ENCODE results near the gene KRTAP5-7.
"Not testable (repeated sequence)": the region's sequence is repeated elsewhere in the genome, so short reads cannot be mapped to it uniquely, and the experiment has no call there.

KRTAP5-7 gene

DNA sequence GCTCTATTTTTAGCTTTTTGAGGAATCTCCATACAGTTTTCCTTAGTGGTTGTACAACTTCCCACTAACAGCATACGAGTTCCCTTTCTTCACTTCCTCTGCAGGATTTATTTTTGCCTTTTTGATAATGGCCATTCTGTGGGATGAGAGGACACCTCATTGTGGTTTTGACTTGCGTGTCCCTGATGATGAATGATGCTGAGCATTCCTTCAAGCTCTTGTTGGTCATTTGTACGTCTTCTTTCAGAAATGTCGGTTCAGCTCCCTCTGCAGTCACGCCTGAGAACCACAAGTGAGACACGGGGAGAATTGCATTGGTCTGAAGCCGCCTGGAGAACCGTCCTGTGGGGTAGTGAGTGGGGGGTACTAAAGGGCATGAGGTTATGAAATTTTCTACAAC, 36.3 kb downstream of the KRTAP5-7 start:
- Histone ChIP-seq H3K4me1 (ENCODE audit: insufficient read depth, poor library complexity, severe bottlenecking) (no peaks in the 10 kb centered on the region), H3K27ac (ENCODE audit: poor library complexity, severe bottlenecking) (no peak overlapping the region), H3K9me3 (ENCODE audit: severe bottlenecking) (no peaks in the 10 kb centered on the region), H3K36me3 (ENCODE audit: low read depth) (no peaks in the 10 kb centered on the region), H3K27me3 (ENCODE audit: insufficient read depth, poor library complexity, severe bottlenecking) (no peaks in the 10 kb centered on the region), H3K4me3 (ENCODE audit: severe bottlenecking) (no peak overlapping the region)
- DNase-seq (ENCODE audit: low spot score) (no peak), ATAC-seq (ENCODE audit: low read depth) (no peak)
- TF ChIP-seq CTCF (IDR thresholded peaks at IDR 0.05; ENCODE audit: poor library complexity, severe bottlenecking): no peak

DNA sequence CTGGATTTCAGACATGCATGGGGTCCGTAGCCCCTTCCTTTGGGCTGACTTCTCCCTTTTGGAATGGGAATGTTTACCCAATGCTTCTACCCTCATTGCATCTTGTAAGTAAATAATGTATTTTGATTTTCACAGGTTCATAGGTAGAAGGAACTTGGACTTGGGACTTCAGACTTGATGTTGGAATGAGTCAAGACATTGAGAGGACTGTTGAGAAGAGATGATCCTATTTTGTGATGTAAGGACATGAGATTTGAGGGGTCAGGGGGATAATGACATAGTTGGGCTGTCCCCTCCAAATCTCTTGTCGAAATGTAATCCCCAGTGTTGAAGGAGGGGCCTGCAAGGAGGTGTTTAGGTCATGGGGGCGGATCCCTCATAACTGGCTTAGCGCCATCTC, 37.4 kb downstream of the KRTAP5-7 start:
- no peak overlapping the region for H3K4me3 ChIP-seq (ENCODE audit: severe bottlenecking)
- DNase-seq (ENCODE audit: low spot score) (no peak), ATAC-seq (ENCODE audit: low read depth) (no peak)
- no peaks in the 10 kb centered on the region for H3K36me3 ChIP-seq (ENCODE audit: low read depth)
- no peak overlapping the region for H3K27ac ChIP-seq (ENCODE audit: poor library complexity, severe bottlenecking)
- TF ChIP-seq CTCF (IDR thresholded peaks at IDR 0.05; ENCODE audit: poor library complexity, severe bottlenecking): no peak
- H3K4me1 ChIP-seq (ENCODE audit: insufficient read depth, poor library complexity, severe bottlenecking): no peaks in the 10 kb centered on the region
- no peaks in the 10 kb centered on the region for H3K9me3 ChIP-seq (ENCODE audit: severe bottlenecking)
- H3K27me3 ChIP-seq (ENCODE audit: insufficient read depth, poor library complexity, severe bottlenecking): no peaks in the 10 kb centered on the region

DNA sequence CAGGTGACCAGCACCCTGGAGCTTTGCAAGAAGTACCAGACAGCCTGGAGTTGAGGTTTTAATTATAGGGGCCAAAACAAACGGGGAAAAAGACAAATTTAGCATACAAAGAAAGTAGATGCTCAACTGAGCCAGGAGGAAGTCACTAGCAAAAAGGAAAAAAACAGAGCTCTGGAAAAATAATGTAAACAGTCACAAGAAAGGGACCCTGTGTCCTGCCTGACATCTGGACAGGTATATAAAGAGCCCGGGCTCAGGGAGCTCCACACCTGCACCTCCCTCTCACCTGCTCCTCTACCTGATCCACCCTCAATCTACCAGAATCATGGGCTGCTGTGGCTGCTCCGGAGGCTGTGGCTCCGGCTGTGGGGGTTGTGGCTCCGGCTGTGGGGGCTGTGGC, 38.2 kb downstream of the KRTAP5-7 start, which contains the start of gene KRTAP5-10:
Gene KRTAP5-10 (plus strand): TSS at position 301 of the 400 bp plus-strand sequence. CDS start 25 bp downstream, at position 326.
- TF ChIP-seq CTCF (IDR thresholded peaks at IDR 0.05; ENCODE audit: poor library complexity, severe bottlenecking): no peak
- no peak within 1 kb of the TSS for H3K27ac ChIP-seq (ENCODE audit: poor library complexity, severe bottlenecking)

GRCh38 chr11:71566081-71566620, 39.1 kb downstream of the KRTAP5-7 start:
- Histone ChIP-seq H3K4me1 (ENCODE audit: insufficient read depth, poor library complexity, severe bottlenecking) (no peaks in the 10 kb centered on the region), H3K27ac (ENCODE audit: poor library complexity, severe bottlenecking) (no peak overlapping the region), H3K27me3 (ENCODE audit: insufficient read depth, poor library complexity, severe bottlenecking) (no peaks in the 10 kb centered on the region), H3K36me3 (ENCODE audit: low read depth) (no peaks in the 10 kb centered on the region), H3K9me3 (ENCODE audit: severe bottlenecking) (no peaks in the 10 kb centered on the region), H3K4me3 (ENCODE audit: severe bottlenecking) (no peak overlapping the region)
- TF ChIP-seq CTCF (IDR thresholded peaks at IDR 0.05; ENCODE audit: poor library complexity, severe bottlenecking): no peak
- ATAC-seq (ENCODE audit: low read depth): no peak
- DNase-seq (ENCODE audit: low spot score): no peak

More for the DNA sequence above, 38.2 kb downstream of the KRTAP5-7 start, which contains the start of gene KRTAP5-10:
- ATAC-seq (ENCODE audit: low read depth): no peak
- Histone ChIP-seq H3K9me3 (ENCODE audit: severe bottlenecking) (no peaks in the 10 kb centered on the region), H3K4me1 (ENCODE audit: insufficient read depth, poor library complexity, severe bottlenecking) (no peaks in the 10 kb centered on the region), H3K36me3 (ENCODE audit: low read depth) (no peaks in the 10 kb centered on the region), H3K4me3 (ENCODE audit: severe bottlenecking) (no peak within 1 kb of the TSS), H3K27me3 (ENCODE audit: insufficient read depth, poor library complexity, severe bottlenecking) (no peaks in the 10 kb centered on the region)
- no peak for DNase-seq (ENCODE audit: low spot score)

DNA sequence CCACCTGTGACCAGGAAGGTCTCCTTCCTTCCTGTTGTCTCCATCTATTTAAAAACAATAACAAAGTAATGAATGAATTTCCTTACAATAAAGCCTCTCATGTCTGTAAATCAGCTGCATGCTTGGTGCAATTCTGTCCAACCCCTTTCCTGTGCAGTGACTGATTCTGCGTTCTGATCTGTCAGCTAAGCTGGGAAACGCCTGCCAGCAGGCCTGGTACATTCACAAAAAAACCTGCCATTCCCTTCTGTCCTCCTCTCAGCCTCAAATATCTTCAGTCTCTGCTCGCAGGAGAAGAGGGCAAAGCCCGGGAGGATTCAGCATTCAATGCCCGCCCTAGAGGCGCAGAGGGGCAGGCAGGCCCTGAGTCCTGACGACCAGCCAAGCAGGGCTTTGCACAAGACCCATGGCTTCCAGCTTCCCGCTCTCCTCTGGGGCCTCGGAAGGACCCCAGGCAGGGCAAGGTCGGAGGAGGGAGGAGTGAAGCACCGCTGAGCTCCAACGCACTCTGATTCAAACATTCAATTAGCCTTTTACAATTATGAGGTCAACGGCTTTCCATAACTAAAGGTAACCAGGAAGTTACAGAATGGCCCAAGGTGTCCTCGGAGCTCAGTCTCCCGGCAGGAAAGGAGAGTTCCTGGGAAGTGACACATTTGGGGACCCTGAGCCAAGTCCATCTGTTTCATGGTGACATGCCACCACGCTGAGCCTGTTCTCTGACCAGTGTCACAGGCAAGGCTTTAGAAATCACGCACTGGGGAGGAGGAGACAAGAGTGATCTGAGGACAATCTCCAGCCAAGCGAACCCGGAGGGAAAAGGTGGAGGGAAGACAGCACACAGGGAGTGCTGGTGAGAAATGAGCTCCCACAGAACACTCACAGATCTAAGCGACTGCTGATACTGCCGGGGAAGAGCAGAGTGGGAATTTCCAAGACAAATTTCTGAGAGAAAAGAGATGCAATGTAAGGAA, 39.8 kb downstream of the KRTAP5-7 start:
- not testable (repeated sequence) for DNase-seq (ENCODE audit: low spot score); H3K4me1 ChIP-seq (ENCODE audit: insufficient read depth, poor library complexity, severe bottlenecking); H3K27me3 ChIP-seq (ENCODE audit: insufficient read depth, poor library complexity, severe bottlenecking); H3K36me3 ChIP-seq (ENCODE audit: low read depth); H3K9me3 ChIP-seq (ENCODE audit: severe bottlenecking); H3K4me3 ChIP-seq (ENCODE audit: severe bottlenecking); H3K27ac ChIP-seq (ENCODE audit: poor library complexity, severe bottlenecking); ATAC-seq (ENCODE audit: low read depth)

DNA sequence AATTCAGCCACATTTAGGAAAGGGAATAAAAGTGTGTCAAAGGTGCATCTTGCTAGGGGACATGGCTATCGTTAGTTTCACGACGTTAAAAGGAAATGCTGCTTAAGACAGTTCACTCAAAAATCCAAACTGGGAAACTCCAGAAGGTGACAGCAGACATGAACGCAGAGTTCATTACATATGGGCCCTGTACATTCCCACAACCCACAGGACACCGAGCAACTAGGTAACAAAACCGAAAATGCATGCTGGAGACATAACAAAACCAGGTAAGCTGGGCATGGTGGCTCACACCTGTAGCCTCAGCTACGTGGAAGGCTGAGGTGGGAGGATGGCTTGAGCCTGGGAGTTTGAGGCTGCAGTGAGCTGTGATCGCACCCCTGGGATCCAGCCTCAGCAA, 40.6 kb downstream of the KRTAP5-7 start:
- H3K27ac ChIP-seq (ENCODE audit: poor library complexity, severe bottlenecking); DNase-seq (ENCODE audit: low spot score); H3K36me3 ChIP-seq (ENCODE audit: low read depth); H3K4me3 ChIP-seq (ENCODE audit: severe bottlenecking); ATAC-seq (ENCODE audit: low read depth); H3K9me3 ChIP-seq (ENCODE audit: severe bottlenecking); H3K4me1 ChIP-seq (ENCODE audit: insufficient read depth, poor library complexity, severe bottlenecking); H3K27me3 ChIP-seq (ENCODE audit: insufficient read depth, poor library complexity, severe bottlenecking): not testable (repeated sequence)

All from RWPE2 (cell line).